Neuronal stem cell (in vitro differentiated cells): Measurements from ENCODE around the gene PROM1.

Source experiments
- DNase-seq: peaks from one replicate; pipeline ENCODE4 v3.0.0-alpha.2; 2013; ENCODE audit warnings: low spot score
- H2AFZ ChIP-seq: one replicate; pipeline ENCODE4 v1.6.1; 2013; ENCODE audit warnings: mild to moderate bottlenecking, low read length, inconsistent platforms
- H2AK5ac ChIP-seq: 2 replicates; pipeline ENCODE4 v1.6.1; 2013; ENCODE audit warnings: low read depth, mild to moderate bottlenecking, inconsistent platforms, low read length, moderate library complexity, mixed read lengths
- H2BK120ac ChIP-seq: 2 replicates; pipeline ENCODE4 v1.6.1; 2013; ENCODE audit warnings: low read depth, mild to moderate bottlenecking, inconsistent platforms, low read length, moderate library complexity, mixed read lengths
- H2BK12ac ChIP-seq: one replicate; pipeline ENCODE4 v1.6.1; 2013; ENCODE audit warnings: low read length, inconsistent platforms
- H2BK15ac ChIP-seq: 2 replicates; pipeline ENCODE4 v1.6.1; 2013; ENCODE audit warnings: mild to moderate bottlenecking, low read length, inconsistent platforms, mixed read lengths
- H2BK5ac ChIP-seq: one replicate; pipeline ENCODE4 v1.6.1; 2013; ENCODE audit warnings: inconsistent platforms, mild to moderate bottlenecking, low read length, moderate library complexity
- H3K14ac ChIP-seq: one replicate; pipeline ENCODE4 v1.6.1; 2013; ENCODE audit warnings: low read length, inconsistent platforms
- H3K18ac ChIP-seq: 2 replicates; pipeline ENCODE4 v1.6.1; 2013; ENCODE audit warnings: low read length, inconsistent platforms
- H3K23ac ChIP-seq: 2 replicates; pipeline ENCODE4 v1.6.1; 2013; ENCODE audit warnings: low read depth, mild to moderate bottlenecking, mixed read lengths, low read length, inconsistent platforms; ENCODE audit not compliant: poor library complexity
- H3K27ac ChIP-seq: replicated peaks from 3 replicates; pipeline ENCODE4 v1.5.1; 2013; ENCODE audit warnings: low read length, inconsistent platforms
- H3K27me3 ChIP-seq, 3 experiments: 2 replicates each; pipeline ENCODE4 v1.6.1; 2013; ENCODE audit warnings: low read length in 3 of 3, mild to moderate bottlenecking in 2 of 3, inconsistent platforms in 1 of 3, low read depth in 1 of 3, mixed read lengths in 1 of 3, moderate library complexity in 1 of 3; ENCODE audit not compliant: control insufficient read depth in 3 of 3, insufficient read depth in 3 of 3
- H3K36me3 ChIP-seq, 2 donors: replicated peaks in 1 of 2; 2 replicates each; pipeline ENCODE4 v1.6.1; 2013; ENCODE audit warnings: low read length in 2 of 2; ENCODE audit not compliant: control insufficient read depth in 2 of 2, insufficient read depth in 2 of 2
- H3K4ac ChIP-seq: 2 replicates; pipeline ENCODE4 v1.6.1; 2013; ENCODE audit warnings: inconsistent platforms, mild to moderate bottlenecking, low read length, moderate library complexity
- H3K4me1 ChIP-seq, 2 donors: 1 replicate in 1 of 2; 2 replicates in 1 of 2; pipeline ENCODE4 v1.6.1; 2013; ENCODE audit warnings: low read length in 2 of 2, low read depth in 1 of 2; ENCODE audit not compliant: control insufficient read depth in 2 of 2, insufficient read depth in 1 of 2
- H3K4me2 ChIP-seq: one replicate; pipeline ENCODE4 v1.6.1; 2013; ENCODE audit warnings: mild to moderate bottlenecking, low read length, inconsistent platforms; ENCODE audit not compliant: insufficient read depth, poor library complexity, severe bottlenecking
- H3K4me3 ChIP-seq, 2 donors: 2 replicates each; pipeline ENCODE4 v1.5.1; 2013; ENCODE audit warnings: low read length in 2 of 2, mild to moderate bottlenecking in 2 of 2, inconsistent platforms in 1 of 2, moderate library complexity in 1 of 2
- H3K79me1 ChIP-seq: one replicate; pipeline ENCODE4 v1.6.1; 2013; ENCODE audit warnings: low read depth, mild to moderate bottlenecking, inconsistent platforms, low read length, moderate library complexity
- H3K9ac ChIP-seq: one replicate; pipeline ENCODE4 v1.6.1; 2013; ENCODE audit warnings: mild to moderate bottlenecking, low read depth, low read length, inconsistent platforms; ENCODE audit not compliant: poor library complexity
- H3K9me3 ChIP-seq, 2 donors: replicated peaks in 1 of 2; 2 replicates each; pipeline versions ENCODE3 to v1.6.1; 2013; ENCODE audit warnings: low read length in 2 of 2, mild to moderate bottlenecking in 2 of 2, inconsistent platforms in 1 of 2, low read depth in 1 of 2, mixed read lengths in 1 of 2, moderate library complexity in 1 of 2; ENCODE audit not compliant: control insufficient read depth in 2 of 2, insufficient read depth in 1 of 2
- H4K8ac ChIP-seq: one replicate; pipeline ENCODE4 v1.6.1; 2013; ENCODE audit warnings: low read depth, mild to moderate bottlenecking, inconsistent platforms, low read length, moderate library complexity
- H4K91ac ChIP-seq: one replicate; pipeline ENCODE4 v1.6.1; 2013; ENCODE audit warnings: low read length, low read depth, mild to moderate bottlenecking, inconsistent platforms; ENCODE audit not compliant: poor library complexity
- WGBS, 2 donors: extraction: QIAGEN DNeasy Blood & Tissue Kit; methylation state at CpG; one replicate each; pipeline ENCODE4 v1.1.7; 2013; ENCODE audit warnings: missing lambda C conversion rate in 2 of 2, mixed read lengths in 1 of 2; ENCODE audit not compliant: insufficient read length in 2 of 2, insufficient replicate concordance in 1 of 2; ENCODE audit errors: extremely low coverage in 2 of 2; 5-methylcytosine and 5-hydroxymethylcytosine counted together

The PROM1 gene

GRCh38 chr4:15938640-15939039, 145.2 kb downstream of the PROM1 start, which contains the start of gene FGFBP1:
TSS of gene FGFBP1 (minus strand) at chr4:15938740. CDS start at chr4:15936632, 2,108 bp downstream.
- Histone ChIP-seq H3K9me3 (no peaks in the 10 kb centered on the region), H3K4me1 (peaks cover 0 to 3% of the 10 kb centered on the region in 2 donors), H3K23ac (no peak within 1 kb of the TSS), H3K27ac (no peak within 1 kb of the TSS), H4K8ac (no peak within 1 kb of the TSS), H3K4me2 (no peak within 1 kb of the TSS), H2BK15ac (no peak within 1 kb of the TSS), H3K18ac (no peak within 1 kb of the TSS), H3K79me1 (no peaks in the 10 kb centered on the region), H2AFZ (no peak within 1 kb of the TSS), H2BK5ac (no peak within 1 kb of the TSS), H3K14ac (no peak within 1 kb of the TSS), H3K4ac (no peak within 1 kb of the TSS), H2BK12ac (no peak within 1 kb of the TSS), H3K27me3 (peaks cover 0 to 4% (median 0%) of the 10 kb centered on the region in 3 experiments), H3K9ac (no peak within 1 kb of the TSS), H4K91ac (no peak within 1 kb of the TSS), H3K36me3 (no peaks in the 10 kb centered on the region), H2AK5ac (no peak within 1 kb of the TSS), H3K4me3 (no peak within 1 kb of the TSS), H2BK120ac (no peak within 1 kb of the TSS)
- no CpG with 5 or more reads among the region's 4 CpGs for WGBS, 2 donors
- DNase-seq: no peak

- no peak overlapping the region for H3K9ac ChIP-seq
- H4K8ac ChIP-seq: no peak overlapping the region
- H2BK120ac ChIP-seq: no peak overlapping the region
- H3K14ac ChIP-seq: no peak overlapping the region
- no peak overlapping the region for H4K91ac ChIP-seq
- H2AFZ ChIP-seq: no peak overlapping the region
- no peak overlapping the region for H2AK5ac ChIP-seq
- H3K18ac ChIP-seq: no peak overlapping the region
- H3K4me1 ChIP-seq: peaks cover 0 to 3% of the 10 kb centered on the region in 2 donors
- H3K79me1 ChIP-seq: no peaks in the 10 kb centered on the region
- no peak overlapping the region for H3K4me3 ChIP-seq
- H2BK5ac ChIP-seq: no peak overlapping the region
- H2BK15ac ChIP-seq: no peak overlapping the region
- no CpG with 5 or more reads among the region's 8 CpGs for WGBS, 2 donors
- H3K27me3 ChIP-seq: peaks cover 0 to 4% (median 0%) of the 10 kb centered on the region in 3 experiments
- no peak overlapping the region for H3K23ac ChIP-seq
- no peak overlapping the region for H3K4me2 ChIP-seq
- no peaks in the 10 kb centered on the region for H3K36me3 ChIP-seq
- H3K27ac ChIP-seq: no peak overlapping the region
- H2BK12ac ChIP-seq: no peak overlapping the region
- H3K9me3 ChIP-seq: no peaks in the 10 kb centered on the region
- H3K4ac ChIP-seq: no peak overlapping the region
- no peak for DNase-seq
Measured at GRCh38 chr4:15938182-15938581, 145.6 kb downstream of the PROM1 start.

GRCh38 chr4:15936495-15936894, 147.3 kb downstream of the PROM1 start:
- H3K23ac ChIP-seq: no peak overlapping the region
- no peak overlapping the region for H2BK12ac ChIP-seq
- H3K14ac ChIP-seq: no peak overlapping the region
- H3K4me2 ChIP-seq: no peak overlapping the region
- H3K27ac ChIP-seq: no peak overlapping the region
- peaks cover 0 to 3% of the 10 kb centered on the region in 2 donors for H3K4me1 ChIP-seq
- no peaks in the 10 kb centered on the region for H3K79me1 ChIP-seq
- H3K18ac ChIP-seq: no peak overlapping the region
- no peak overlapping the region for H2BK120ac ChIP-seq
- no peak for DNase-seq
- H3K27me3 ChIP-seq: peaks cover 0 to 4% (median 0%) of the 10 kb centered on the region in 3 experiments
- H2AK5ac ChIP-seq: no peak overlapping the region
- no peaks in the 10 kb centered on the region for H3K36me3 ChIP-seq
- no peak overlapping the region for H3K9ac ChIP-seq
- no CpG with 5 or more reads among the region's 4 CpGs for WGBS, 2 donors
- H2AFZ ChIP-seq: no peak overlapping the region
- H2BK15ac ChIP-seq: no peak overlapping the region
- H4K8ac ChIP-seq: no peak overlapping the region
- H4K91ac ChIP-seq: no peak overlapping the region
- no peak overlapping the region for H2BK5ac ChIP-seq
- H3K9me3 ChIP-seq: no peaks in the 10 kb centered on the region
- no peak overlapping the region for H3K4me3 ChIP-seq
- H3K4ac ChIP-seq: no peak overlapping the region

DNA sequence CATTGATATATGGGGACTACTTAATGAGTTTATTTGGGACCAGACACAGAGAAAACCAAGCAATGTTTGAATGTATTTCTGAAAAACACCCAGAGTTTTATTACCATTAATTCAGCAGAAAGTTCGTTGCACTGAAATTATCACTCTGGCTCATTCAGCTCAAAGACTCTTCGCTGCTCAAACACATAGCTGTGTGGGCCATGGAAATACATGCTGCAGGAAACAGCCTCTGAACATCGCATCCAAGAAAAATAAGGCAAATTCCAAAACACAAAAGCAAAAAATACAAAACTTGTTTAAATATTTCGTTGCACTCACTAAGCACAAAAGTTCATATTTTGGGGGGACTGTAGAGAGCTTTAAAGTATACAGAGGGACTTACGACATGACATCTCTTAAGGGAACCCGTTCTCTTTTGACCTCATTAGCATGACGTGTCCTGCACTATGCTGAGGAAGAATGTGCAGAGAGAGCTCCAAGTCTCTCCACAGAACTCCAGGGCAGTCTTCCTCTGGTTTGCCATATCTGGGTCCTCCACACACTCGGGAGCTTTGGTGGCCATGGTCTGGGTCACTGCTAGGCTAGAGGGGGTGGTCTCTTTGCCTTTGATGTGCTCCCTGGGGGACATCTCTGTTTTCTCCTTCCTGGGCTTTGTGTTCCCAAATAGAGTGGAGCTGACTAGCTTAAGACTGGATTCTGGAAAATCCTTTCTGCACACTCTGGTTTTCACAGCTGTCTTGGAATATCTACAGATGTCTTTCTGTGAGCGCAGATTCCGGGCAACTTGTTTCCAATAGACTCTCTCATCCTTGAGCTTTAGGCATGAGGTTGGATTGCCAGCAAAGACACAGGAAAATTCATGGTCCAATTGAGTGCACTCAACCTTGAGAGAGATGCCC, 148.1 kb downstream of the PROM1 start:
- Histone ChIP-seq H4K8ac (no peak overlapping the region), H2BK120ac (no peak overlapping the region), H3K4me1 (peaks cover 0 to 3% of the 10 kb centered on the region in 2 donors), H3K23ac (no peak overlapping the region), H3K4me3 (no peak overlapping the region), H3K79me1 (no peaks in the 10 kb centered on the region), H3K4me2 (no peak overlapping the region), H3K9me3 (no peaks in the 10 kb centered on the region), H3K36me3 (no peaks in the 10 kb centered on the region), H3K27me3 (peaks cover 0 to 4% (median 0%) of the 10 kb centered on the region in 3 experiments), H3K14ac (no peak overlapping the region), H2BK15ac (no peak overlapping the region), H3K9ac (no peak overlapping the region), H4K91ac (no peak overlapping the region), H3K27ac (no peak overlapping the region), H3K18ac (no peak overlapping the region), H2BK5ac (no peak overlapping the region), H2AFZ (no peak overlapping the region), H2BK12ac (no peak overlapping the region), H2AK5ac (no peak overlapping the region), H3K4ac (no peak overlapping the region)
- WGBS, 2 donors: no CpG with 5 or more reads among the region's 10 CpGs
- no peak for DNase-seq
